Measurements from ENCODE around the gene CDK17.

CDK17 gene

DNA sequence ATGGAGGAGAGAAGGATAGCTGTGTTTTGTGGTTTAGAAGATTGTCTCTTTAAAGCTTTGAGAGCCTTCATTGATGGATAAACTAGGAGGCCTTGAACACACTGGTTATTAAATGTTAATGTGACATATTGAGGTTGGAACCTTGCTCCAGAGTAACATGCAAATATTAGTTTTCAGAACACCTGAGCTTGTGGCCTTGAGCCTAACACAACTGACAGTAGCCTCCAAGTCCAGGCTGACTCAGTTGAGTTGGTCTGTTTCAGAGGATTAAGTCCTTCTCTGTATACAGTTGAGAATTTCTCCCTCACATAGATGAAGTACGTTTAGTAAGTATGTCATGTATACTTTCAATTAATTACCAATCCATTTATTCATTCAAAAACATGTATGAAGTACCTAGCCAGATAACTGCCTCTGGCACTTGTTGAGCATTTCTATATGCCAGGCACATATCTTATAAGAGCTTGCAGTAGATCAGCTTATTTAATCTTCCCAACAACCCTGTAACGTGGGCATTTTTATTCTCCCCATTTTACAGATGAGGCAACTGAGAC, 142.6 kb downstream of the CDK17 start:
- peak overlapping the region in 1 of 2 donors; percentile 41 for H3K27ac ChIP-seq
- no peak overlapping the region for H3K4me3 ChIP-seq
- DNase-seq (ENCODE audit: low spot score), result no peak
- TF ChIP-seq CTCF (IDR thresholded peaks at IDR 0.05), result no peak

DNA sequence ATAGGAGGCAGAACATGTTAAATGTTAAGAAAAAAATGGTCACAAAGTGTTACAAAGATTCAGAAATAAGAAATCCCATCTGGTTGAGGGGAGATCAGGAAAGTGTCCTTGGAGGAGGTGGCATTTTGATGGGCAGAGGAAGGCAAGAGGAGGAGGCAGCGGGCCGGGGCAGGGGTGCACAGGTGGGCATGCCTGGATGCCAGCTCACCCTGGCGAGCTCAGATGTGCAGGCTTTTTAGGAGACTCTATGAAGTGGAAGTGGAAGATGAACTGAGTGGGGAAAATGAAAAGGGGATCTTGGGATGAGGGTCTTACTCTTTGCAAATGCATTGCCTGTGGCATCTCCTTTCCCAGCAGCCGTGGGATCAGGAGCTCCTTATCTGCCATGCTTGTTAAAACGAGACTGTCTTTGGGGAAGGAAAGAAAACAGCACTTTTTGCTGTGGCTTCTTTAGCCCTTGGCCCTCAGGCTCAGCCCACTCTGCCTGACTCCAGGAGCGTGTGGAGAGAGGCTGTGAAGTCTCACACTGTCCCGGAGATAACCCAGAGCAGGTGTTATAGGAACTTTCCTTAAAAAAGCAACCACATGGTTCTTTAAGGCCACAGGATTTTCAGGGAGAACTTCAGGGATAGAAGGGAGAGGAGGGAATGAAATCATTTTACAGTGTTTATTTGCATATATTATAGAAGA, 143.4 kb downstream of the CDK17 start:
- TF ChIP-seq CTCF (IDR thresholded peaks at IDR 0.05), result no peak
- Histone ChIP-seq H3K4me3 (no peak overlapping the region), H3K27ac (no peak overlapping the region)
- DNase-seq (ENCODE audit: low spot score), result no peak

DNA sequence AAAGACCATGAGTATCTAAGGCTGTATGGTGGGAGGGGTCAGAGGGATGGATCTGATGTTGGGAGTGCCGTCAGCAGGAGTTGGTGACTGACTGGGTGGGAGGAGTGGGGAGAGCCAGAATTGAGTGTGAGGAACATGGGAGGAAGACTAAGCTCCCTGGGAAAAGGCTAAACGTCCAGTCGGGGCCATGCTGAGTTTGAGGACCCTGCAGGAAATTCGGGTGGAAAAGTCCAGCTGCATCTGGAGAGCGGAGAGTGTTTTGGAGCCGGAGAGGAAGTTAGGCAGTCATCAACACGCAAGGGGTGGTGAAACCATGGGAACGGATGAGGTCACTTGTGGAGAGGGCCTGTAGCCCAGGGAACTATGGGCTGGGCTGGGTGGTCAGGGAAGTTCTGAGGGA, 145.2 kb downstream of the CDK17 start:
- Histone ChIP-seq H3K4me3 (peak overlapping the region; percentile 42), H3K27ac (peak overlapping the region in 1 of 2 donors; percentile 78)
- peak; percentile 86 for DNase-seq (ENCODE audit: low spot score)
- no peak for TF ChIP-seq CTCF (IDR thresholded peaks at IDR 0.05)

DNA sequence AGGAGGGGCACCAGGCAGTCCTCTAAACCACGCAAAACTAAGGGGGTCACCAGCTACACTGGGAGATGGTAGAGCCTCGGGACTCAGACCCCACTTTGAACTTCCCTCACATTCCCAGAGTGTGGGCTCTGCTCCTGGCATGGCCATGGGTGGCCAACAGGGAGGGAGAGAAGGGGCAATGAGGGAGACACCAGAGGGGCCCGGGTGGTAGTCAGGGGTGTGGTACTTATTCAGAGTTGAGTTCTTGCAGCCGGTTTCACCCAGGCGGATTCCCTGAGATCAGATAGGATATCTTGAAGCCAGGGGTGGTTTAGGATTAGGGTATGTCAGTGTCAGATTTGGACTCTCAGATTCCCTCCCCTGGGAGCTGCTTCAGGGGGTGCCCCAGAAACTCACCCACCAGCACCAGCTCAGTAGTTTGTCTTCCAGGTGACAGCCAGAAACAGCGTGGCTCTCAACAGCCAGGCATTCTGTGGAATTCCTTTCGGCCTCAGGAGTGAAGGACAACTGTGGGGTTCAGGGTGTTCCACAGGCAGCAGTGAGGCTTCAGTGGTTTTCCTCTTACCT, 150.0 kb downstream of the CDK17 start:
- no peak for TF ChIP-seq CTCF (IDR thresholded peaks at IDR 0.05)
- DNase-seq (ENCODE audit: low spot score), result no peak
- H3K27ac ChIP-seq, result peak overlapping the region in 1 of 2 donors; percentile 65
- H3K4me3 ChIP-seq, result no peak overlapping the region

GRCh38 chr12:96249196-96250118, 150.8 kb downstream of the CDK17 start:
- no peak overlapping the region for H3K4me3 ChIP-seq
- no peak for TF ChIP-seq CTCF (IDR thresholded peaks at IDR 0.05)
- H3K27ac ChIP-seq, result peak overlapping the region in 1 of 2 donors; percentile 65
- DNase-seq (ENCODE audit: low spot score), result no peak

GRCh38 chr12:96248136-96248931, 151.9 kb downstream of the CDK17 start:
- no peak for TF ChIP-seq CTCF (IDR thresholded peaks at IDR 0.05)
- Histone ChIP-seq H3K27ac (no peak overlapping the region), H3K4me3 (no peak overlapping the region)
- DNase-seq (ENCODE audit: low spot score), result no peak

Measured in coronary artery (tissue), 2 donors.